ENCODE measurements around the gene HNRNPA2B1. TPM values are rescaled to one million over a fixed set of nuclear protein-coding genes. Genes with fewer than 3 reads are reported as not detected.

The HNRNPA2B1 gene
- total and polyA plus RNA-seq, 2 donors (not counting 1 experiment from before 2014, with no cell fraction given): 167 to 524 TPM

- H3K4me1 ChIP-seq (ENCODE audit: control insufficient read depth in 2 of 2, insufficient read depth in 2 of 2, low read length in 2 of 2): peaks cover 0 to 6% of the 10 kb centered on the region in 2 donors
- intact Hi-C loops (cut with micrococcal nuclease): no loop called here
- 100% methylated on average over 1 of the region's 4 CpGs for WGBS (ENCODE audit: insufficient coverage)
- no peaks in the 10 kb centered on the region for H3K9me3 ChIP-seq (ENCODE audit: control extremely low read depth in 1 of 3, control insufficient read depth in 2 of 3, insufficient read depth in 1 of 3, low read length in 2 of 3)
- CTCF ChIA-PET: interaction anchor here (1.1 kb wide), 1 partner anchor 105 kb away, joined by 3 read pairs; no protein-coding TSS in a partner anchor
- no peak overlapping the region for H3K4me3 ChIP-seq (ENCODE audit: control extremely low read depth in 1 of 5, extremely low read depth in 1 of 5, insufficient read depth in 1 of 5, low read depth in 2 of 5, low read length in 4 of 5)
- H3K27me3 Mint-ChIP-seq: no peaks in the 10 kb centered on the region
- H3K27ac ChIP-seq (ENCODE audit: low read length in 2 of 2): peak overlapping the region in 1 of 2 donors; percentile 38
- H3K36me3 ChIP-seq (replicated peaks in 1 of 2; ENCODE audit: control extremely low read depth in 1 of 2, control insufficient read depth in 1 of 2, extremely low read depth in 1 of 2, insufficient read depth in 2 of 2, low read length in 1 of 2): peaks cover 1 to 6% of the 10 kb centered on the region in 2 experiments
- H3K4me3 Mint-ChIP-seq: no peak overlapping the region
- H2AFZ ChIP-seq (ENCODE audit: insufficient read depth, low read depth, low read length, poor library complexity, severe bottlenecking): no peak overlapping the region
- POLR2A ChIA-PET: interaction anchor here (1.1 kb wide), 1 partner anchor 10 kb away, joined by 3 read pairs; no protein-coding TSS in a partner anchor
- peaks cover 72% of the 10 kb centered on the region for H3K4me1 Mint-ChIP-seq
- H3K4me2 ChIP-seq (replicated peaks; ENCODE audit: low read depth, low read length, poor library complexity, severe bottlenecking): no peak overlapping the region
- no peaks in the 10 kb centered on the region for H3K27me3 ChIP-seq (replicated peaks in 1 of 4; ENCODE audit: control extremely low read depth in 1 of 4, control insufficient read depth in 3 of 4, insufficient read depth in 4 of 4, low read length in 3 of 4)
- TF ChIP-seq EZH2 (IDR thresholded peaks at IDR 0.05; ENCODE audit: borderline replicate concordance, insufficient read depth, low read depth, low read length, poor library complexity, severe bottlenecking) (no peak), CTCF (IDR thresholded peaks at IDR 0.05) (no peak)
- H4K20me1 ChIP-seq (ENCODE audit: control insufficient read depth, insufficient read depth, low read length, poor library complexity, severe bottlenecking): peaks cover 15% of the 10 kb centered on the region
- no peak overlapping the region for H3K9ac ChIP-seq (ENCODE audit: low read length)
- no peak for DNase-seq
- H3K27ac Mint-ChIP-seq: peak overlapping the region; percentile 51
- no peak for ATAC-seq (ENCODE audit: low read depth)
- H3K79me2 ChIP-seq (ENCODE audit: control insufficient read depth, insufficient read depth, low read length): no peaks in the 10 kb centered on the region
- no peaks in the 10 kb centered on the region for H3K9me3 Mint-ChIP-seq (ENCODE audit: insufficient read depth)
Observed at GRCh38 chr7:26183545-26184280, 16.8 kb downstream of the HNRNPA2B1 start.

- no peaks in the 10 kb centered on the region for H3K27me3 Mint-ChIP-seq
- H3K4me1 ChIP-seq (ENCODE audit: control insufficient read depth in 2 of 2, insufficient read depth in 2 of 2, low read length in 2 of 2): peaks cover 0 to 3% of the 10 kb centered on the region in 2 donors
- no peak overlapping the region for H3K4me3 ChIP-seq (ENCODE audit: control extremely low read depth in 1 of 5, extremely low read depth in 1 of 5, insufficient read depth in 1 of 5, low read depth in 2 of 5, low read length in 4 of 5)
- H3K79me2 ChIP-seq (ENCODE audit: control insufficient read depth, insufficient read depth, low read length): no peaks in the 10 kb centered on the region
- DNase-seq: no peak
- 77% methylated on average over 5 of the region's 8 CpGs for WGBS (ENCODE audit: insufficient coverage)
- no peak for ATAC-seq (ENCODE audit: low read depth)
- H3K27me3 ChIP-seq (replicated peaks in 1 of 4; ENCODE audit: control extremely low read depth in 1 of 4, control insufficient read depth in 3 of 4, insufficient read depth in 4 of 4, low read length in 3 of 4): no peaks in the 10 kb centered on the region
- H4K20me1 ChIP-seq (ENCODE audit: control insufficient read depth, insufficient read depth, low read length, poor library complexity, severe bottlenecking): peaks cover 6% of the 10 kb centered on the region
- H3K27ac ChIP-seq (ENCODE audit: low read length in 2 of 2): peak overlapping the region in 1 of 2 donors; percentile 23
- peaks cover 63% of the 10 kb centered on the region for H3K4me1 Mint-ChIP-seq
- no peak overlapping the region for H3K4me2 ChIP-seq (replicated peaks; ENCODE audit: low read depth, low read length, poor library complexity, severe bottlenecking)
- no peak overlapping the region for H2AFZ ChIP-seq (ENCODE audit: insufficient read depth, low read depth, low read length, poor library complexity, severe bottlenecking)
- ChIA-PET CTCF (interaction anchor here (0.7 to 1.7 kb wide), 3 partner anchors 11 to 104 kb away, joined by 3 to 7 read pairs (median 3); no protein-coding TSS in a partner anchor), POLR2A (interaction anchor here (0.7 to 1.4 kb wide), 3 partner anchors 12 to 103 kb away, joined by 3 read pairs; no protein-coding TSS in a partner anchor)
- H3K36me3 ChIP-seq (replicated peaks in 1 of 2; ENCODE audit: control extremely low read depth in 1 of 2, control insufficient read depth in 1 of 2, extremely low read depth in 1 of 2, insufficient read depth in 2 of 2, low read length in 1 of 2): peaks cover 0 to 1% of the 10 kb centered on the region in 2 experiments
- H3K9me3 ChIP-seq (ENCODE audit: control extremely low read depth in 1 of 3, control insufficient read depth in 2 of 3, insufficient read depth in 1 of 3, low read length in 2 of 3): no peaks in the 10 kb centered on the region
- no peak overlapping the region for H3K4me3 Mint-ChIP-seq
- intact Hi-C loops (cut with micrococcal nuclease): no loop called here
- no peaks in the 10 kb centered on the region for H3K9me3 Mint-ChIP-seq (ENCODE audit: insufficient read depth)
- TF ChIP-seq EZH2 (IDR thresholded peaks at IDR 0.05; ENCODE audit: borderline replicate concordance, insufficient read depth, low read depth, low read length, poor library complexity, severe bottlenecking): no peak
- TF ChIP-seq CTCF (IDR thresholded peaks at IDR 0.05): no peak
- H3K27ac Mint-ChIP-seq: peak overlapping the region; percentile 26
- H3K9ac ChIP-seq (ENCODE audit: low read length): no peak overlapping the region
Observed at GRCh38 chr7:26182706-26183105, 17.8 kb downstream of the HNRNPA2B1 start.

Data from B cell (primary cell).